HG02798 (cell line): ENCODE data around the gene GRAMD1A.
"Not testable (repeated sequence)": the region's sequence is repeated elsewhere in the genome, so short reads cannot be mapped to it uniquely, and the experiment has no call there.

ENCODE experiments used
- ATAC-seq: cut with Tn5 transposase; IDR thresholded peaks from one replicate; pipeline ENCODE4 v1.9.1; 2021; ENCODE audit warnings: mild to moderate bottlenecking; ENCODE audit not compliant: unreplicated experiment, poor library complexity

The GRAMD1A gene

DNA sequence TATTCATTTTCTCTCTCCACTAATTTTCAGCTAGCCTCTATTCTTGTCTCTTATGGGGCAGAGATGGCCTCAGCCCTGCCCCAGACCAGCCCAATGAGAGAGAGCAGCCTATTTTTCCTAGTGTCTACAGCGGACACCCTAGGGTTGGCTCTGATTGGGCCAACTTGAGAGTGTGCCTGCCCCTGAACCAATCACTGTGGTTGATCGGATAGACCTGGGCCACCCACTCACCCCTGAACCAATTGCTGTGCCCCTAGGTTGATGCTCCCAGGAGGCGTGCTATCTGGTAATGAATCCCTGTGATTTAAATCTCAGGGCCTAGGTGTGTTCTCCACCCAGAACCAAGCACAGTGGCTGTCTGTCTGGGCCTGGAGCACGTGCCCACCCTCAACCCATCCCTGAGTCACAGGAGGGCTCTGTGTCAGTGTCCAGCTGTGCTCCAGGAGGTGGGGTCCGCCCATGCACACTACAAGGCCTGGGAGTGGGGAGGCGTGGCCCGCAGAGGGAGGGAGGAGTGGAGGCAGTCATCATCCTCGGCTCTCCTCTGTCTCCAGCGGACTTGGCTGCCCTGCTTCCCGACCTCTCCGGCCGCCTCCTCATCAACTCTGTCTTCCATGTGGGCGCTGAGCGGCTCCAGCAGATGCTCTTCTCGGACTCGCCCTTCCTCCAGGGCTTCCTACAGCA lies 15.3 kb downstream of the GRAMD1A start:
- ATAC-seq: no peak

GRCh38 chr19:35015954-35016351 lies 15.8 kb downstream of the GRAMD1A start:
- no peak for ATAC-seq

DNA sequence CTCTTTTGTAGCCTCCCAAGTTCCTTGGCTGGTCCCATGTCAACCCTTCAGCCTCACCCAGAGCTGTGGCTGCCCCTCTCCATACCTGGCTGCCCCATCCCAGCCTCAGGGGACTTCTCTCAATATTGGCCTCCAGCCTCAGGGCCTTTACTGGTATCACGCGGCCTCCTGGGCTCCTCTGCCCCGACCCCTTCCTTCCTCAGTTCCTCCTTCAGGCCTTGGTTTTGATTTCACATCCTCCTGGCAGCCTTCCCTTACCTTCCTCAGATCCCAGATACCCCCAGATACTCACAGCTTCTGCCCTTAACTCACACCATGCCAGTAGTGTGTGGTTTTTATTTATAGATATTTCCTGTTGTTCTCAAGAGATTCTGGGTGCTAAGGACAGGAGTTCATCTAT lies 17.4 kb downstream of the GRAMD1A start:
- no peak for ATAC-seq

DNA sequence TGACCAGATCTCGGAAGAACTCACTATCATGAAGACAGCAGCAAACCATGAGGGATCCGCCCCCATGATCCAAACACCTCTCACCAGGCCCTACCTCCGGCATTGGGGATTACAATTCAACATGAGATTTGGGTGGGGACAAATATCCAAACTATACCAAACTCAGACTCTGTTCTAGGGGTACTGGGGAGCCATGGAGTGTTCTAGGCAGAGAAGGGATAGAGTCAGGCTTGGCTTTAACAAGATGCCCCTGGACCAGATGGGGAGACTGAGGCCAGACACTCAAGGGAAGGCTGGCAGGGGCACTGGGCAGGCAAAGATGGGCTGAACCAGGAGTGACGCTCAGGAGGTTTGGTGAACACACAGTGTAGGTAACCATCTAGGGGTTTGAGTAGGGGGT lies 18.3 kb downstream of the GRAMD1A start:
- no peak for ATAC-seq

GRCh38 chr19:35019144-35019543 lies 19.0 kb downstream of the GRAMD1A start:
- no peak for ATAC-seq

DNA sequence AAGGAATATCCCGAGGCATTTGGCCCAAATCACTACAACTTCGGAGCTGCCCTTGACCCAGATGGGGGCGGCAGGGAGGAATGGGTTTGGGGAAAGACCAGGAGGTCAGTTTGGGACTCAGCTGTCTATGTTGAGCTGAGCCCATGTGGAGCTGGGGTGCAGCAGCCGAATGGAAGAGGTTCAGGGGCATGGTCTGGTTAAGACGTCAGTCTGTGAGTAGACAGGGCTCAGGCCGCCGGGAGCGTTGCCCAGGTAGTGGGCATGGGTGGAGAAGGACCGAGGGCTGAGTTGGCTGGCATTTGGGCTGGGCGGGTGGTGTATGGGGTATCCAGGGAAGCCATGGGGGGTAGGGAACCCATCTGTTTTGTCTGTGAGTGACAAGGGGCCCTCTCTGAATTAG lies 20.9 kb downstream of the GRAMD1A start:
- ATAC-seq: no peak

GRCh38 chr19:35021596-35021995 lies 21.5 kb downstream of the GRAMD1A start:
- no peak for ATAC-seq

GRCh38 chr19:35022460-35022859 lies 22.3 kb downstream of the GRAMD1A start:
- ATAC-seq: no peak

GRCh38 chr19:35023428-35023827 lies 23.3 kb downstream of the GRAMD1A start:
- no peak for ATAC-seq

DNA sequence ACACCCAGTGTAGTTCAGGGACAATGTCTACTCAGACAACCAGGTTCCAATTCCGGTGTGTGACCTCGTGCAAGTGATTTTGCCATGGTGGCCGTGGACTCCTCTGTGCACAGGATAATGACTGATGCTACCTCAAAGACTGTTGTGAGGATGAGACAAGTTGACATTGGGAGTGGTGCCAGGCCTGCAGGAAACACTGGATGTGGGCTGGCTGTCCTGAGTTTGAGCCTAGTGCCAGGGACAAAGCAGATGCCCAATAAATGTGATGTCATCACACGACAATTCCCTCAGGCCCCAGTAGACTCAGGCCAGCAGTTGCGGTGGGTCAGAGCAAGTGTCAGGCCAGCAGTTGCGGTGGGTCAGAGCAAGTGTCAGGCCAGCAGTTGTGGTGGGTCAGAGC lies 24.0 kb downstream of the GRAMD1A start:
- ATAC-seq: no peak

DNA sequence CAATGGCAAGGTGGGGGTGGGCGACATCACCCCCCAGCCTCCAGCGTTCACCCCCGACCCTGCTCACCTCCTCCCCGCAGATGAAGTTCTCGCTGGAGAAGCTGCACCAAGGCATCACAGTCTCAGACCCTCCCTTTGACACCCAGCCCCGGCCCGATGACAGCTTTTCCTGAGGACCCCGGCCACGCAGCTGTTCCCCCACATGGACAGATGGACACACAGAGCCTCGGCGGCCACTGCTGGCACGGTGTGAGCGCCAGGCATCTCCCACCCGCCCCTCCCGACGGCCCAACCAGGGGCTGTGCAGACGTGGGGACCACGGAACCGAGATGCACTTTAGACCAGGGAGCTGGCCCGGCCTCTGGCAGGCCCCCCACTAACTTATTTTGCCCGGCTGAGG lies 25.8 kb downstream of the GRAMD1A start:
- no peak for ATAC-seq

GRCh38 chr19:35026418-35026817 lies 26.3 kb downstream of the GRAMD1A start:
- ATAC-seq: no peak

GRCh38 chr19:35027009-35027408 lies 26.9 kb downstream of the GRAMD1A start:
- ATAC-seq: no peak

DNA sequence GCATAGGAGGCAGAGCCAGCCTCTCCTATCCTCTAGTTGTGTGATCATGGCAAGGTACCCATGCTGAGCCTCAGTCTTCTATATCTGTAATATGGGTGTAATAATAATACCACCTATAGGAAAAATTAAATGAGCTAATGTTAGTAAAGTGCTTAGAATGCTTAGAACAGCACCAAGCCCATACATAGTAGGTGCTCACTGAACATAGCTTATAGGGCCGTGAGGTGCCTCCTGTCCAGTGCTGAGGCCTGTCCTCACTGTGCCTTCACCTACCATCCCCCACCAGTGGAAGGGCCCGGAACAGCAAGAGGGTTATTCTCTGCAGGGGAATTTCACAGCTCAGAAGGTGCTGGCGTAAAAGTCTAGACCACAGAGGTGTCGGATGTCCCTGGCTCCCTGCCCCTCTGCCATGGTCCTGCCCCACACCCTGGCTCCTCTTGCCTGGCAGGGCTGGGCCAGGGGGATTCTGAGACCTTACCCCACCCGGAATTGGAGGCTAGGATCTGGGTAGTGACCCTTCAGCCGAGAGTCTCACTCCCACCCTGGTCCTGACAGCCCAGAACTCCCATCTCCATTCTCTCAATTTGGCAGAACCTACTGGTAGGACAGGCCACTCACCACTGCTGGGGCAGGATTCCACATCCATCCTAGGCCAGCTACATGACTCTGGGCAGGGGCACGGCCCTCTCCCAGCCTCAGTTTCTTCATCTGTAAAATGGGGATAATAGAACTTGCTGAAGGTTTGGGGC lies 27.9 kb downstream of the GRAMD1A start:
- no peak for ATAC-seq

- not testable (repeated sequence) for ATAC-seq
Measured at GRCh38 chr19:35028600-35028885, 28.4 kb downstream of the GRAMD1A start.

GRCh38 chr19:35029275-35029736 lies 29.2 kb downstream of the GRAMD1A start:
- ATAC-seq: not testable (repeated sequence)

GRCh38 chr19:35029737-35030256 lies 29.7 kb downstream of the GRAMD1A start:
- ATAC-seq: no peak

DNA sequence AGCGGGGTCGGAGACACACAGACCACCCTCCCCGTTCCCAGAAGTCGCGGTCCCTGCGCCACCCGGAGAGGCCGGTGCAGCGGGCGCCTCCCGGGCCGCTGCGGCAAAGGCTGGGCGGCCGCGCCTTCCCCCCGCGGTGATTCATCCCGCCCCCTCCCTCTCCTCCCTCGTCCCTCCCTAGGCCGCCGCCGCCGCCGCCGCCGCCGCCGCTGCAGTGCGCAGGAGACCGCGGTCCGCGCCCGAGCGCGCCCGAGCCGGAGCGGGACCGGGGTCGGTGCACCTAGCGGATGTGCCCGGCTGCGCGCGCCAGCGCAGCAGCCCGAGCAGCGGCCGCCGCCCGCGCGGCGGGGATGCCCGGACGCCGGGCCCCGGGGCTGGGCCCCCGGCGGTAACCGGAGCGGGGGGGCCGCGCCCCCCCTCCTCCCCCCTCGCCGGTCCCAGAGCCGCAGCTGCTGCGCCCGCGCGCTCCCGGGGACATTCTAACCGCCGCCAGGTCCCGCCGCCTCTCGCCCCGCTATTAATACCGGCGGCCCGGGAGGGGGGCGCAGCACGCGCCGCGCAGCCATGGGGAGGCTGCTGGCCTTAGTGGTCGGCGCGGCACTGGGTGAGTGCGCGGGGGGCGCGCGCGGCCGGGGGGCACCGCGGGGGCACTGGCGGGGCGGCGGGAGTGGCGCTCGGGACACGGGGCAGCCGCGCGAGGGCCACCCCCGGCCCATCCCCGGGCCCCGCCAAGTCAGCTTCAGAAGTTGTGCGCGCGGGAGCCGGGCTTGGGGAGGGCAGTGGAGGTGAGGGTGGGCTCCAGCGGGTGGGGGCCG lies 30.3 kb downstream of the GRAMD1A start, which contains the start of gene SCN1B:
TSS of gene SCN1B (plus strand) at position 214 of the 815 bp plus-strand sequence. CDS start at position 565, 351 bp downstream.
- no peak for ATAC-seq

DNA sequence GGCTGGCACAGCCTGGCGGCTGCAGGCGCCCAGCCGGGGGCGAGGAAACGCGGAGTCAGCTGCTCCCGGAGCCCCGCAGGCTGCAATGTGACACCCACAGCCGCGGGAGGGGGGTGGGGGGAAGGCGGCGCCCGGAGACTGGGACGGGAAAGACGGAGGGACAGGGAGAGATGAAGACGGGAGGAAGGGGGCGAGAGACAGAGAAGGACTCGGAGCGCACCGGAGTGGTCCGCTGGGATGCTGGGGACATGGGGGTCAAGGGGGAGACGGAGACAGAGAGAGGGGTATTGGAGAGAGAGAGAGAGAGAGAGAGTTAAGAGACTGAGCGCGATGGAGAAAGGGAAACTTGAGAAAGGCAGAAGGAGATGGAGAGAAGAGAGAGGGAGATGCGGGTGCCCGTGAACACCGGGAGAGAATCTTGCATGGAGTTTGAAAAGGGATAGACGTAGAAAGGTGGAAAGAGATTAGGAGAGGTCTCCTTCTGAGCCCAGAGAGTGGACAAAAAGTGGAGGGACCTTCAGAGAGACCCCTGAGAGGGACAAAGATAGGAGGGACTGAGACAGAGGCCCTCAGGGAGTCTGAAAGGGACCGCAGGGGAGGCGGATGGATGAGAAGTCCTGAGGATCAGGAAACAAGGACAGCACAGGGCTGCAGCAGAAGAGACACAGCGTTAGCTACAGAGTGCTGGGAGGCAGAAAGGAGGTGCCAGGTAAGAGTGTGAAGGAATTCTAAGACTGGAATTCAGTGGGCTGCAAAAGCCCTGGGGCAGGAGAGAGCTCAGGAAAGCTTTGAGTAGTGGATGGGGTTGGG lies 31.2 kb downstream of the GRAMD1A start:
- no peak for ATAC-seq

DNA sequence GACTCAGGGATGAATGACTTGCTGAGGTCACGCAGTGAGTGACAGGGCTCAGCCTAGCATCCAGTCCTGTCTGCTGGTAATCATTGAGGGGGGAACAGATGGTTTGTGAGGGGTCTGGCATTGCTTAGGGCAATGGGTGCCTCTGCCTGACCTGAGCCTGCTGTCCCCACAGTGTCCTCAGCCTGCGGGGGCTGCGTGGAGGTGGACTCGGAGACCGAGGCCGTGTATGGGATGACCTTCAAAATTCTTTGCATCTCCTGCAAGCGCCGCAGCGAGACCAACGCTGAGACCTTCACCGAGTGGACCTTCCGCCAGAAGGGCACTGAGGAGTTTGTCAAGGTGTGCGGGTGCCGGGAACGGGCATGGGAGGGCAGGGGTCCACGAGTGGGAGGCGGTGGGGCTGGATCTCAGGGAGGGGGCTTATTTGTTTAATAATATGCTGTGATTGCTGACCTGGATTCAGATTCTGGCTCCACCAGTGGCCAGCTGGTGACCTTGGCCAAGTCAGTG lies 32.3 kb downstream of the GRAMD1A start:
- ATAC-seq: no peak
